Mesendoderm (in vitro differentiated cells): Measurements from ENCODE around the gene CT45A1. TPM values are rescaled to one million over a fixed set of nuclear protein-coding genes. Genes with fewer than 3 reads are reported as not detected.
"Not testable (repeated sequence)": the region's sequence is repeated elsewhere in the genome, so short reads cannot be mapped to it uniquely, and the experiment has no call there.

Experiments used
- DNase-seq: peaks from one replicate; pipeline ENCODE4 v3.0.0; 2013
- H2AK5ac ChIP-seq: 2 replicates; pipeline ENCODE4 v1.6.1; 2013; ENCODE audit warnings: low read length, inconsistent platforms
- H2BK120ac ChIP-seq: 2 replicates; pipeline ENCODE4 v1.6.1; 2013; ENCODE audit warnings: low read depth, mild to moderate bottlenecking, low read length, moderate library complexity, mixed read lengths
- H2BK15ac ChIP-seq: replicated peaks from 2 replicates; pipeline ENCODE4 v1.6.1; 2013; ENCODE audit warnings: low read depth, mild to moderate bottlenecking, moderate library complexity
- H2BK5ac ChIP-seq: 2 replicates; pipeline ENCODE4 v1.6.1; 2013; ENCODE audit warnings: low read length, inconsistent platforms
- H3K18ac ChIP-seq: 2 replicates; pipeline ENCODE4 v1.6.1; 2013; ENCODE audit warnings: mild to moderate bottlenecking, low read length, mixed read lengths
- H3K23ac ChIP-seq: one replicate; pipeline ENCODE4 v1.6.1; 2013; ENCODE audit warnings: low read length
- H3K27ac ChIP-seq: 2 replicates; pipeline ENCODE4 v1.5.1; 2013; ENCODE audit warnings: low read depth, mild to moderate bottlenecking, inconsistent platforms, low read length, moderate library complexity
- H3K27me3 ChIP-seq: 2 replicates; pipeline ENCODE4 v1.6.1; 2013; ENCODE audit warnings: low read length, control low read depth, mild to moderate bottlenecking, inconsistent platforms; ENCODE audit not compliant: insufficient read depth, poor library complexity
- H3K36me3 ChIP-seq: 2 replicates; pipeline ENCODE4 v1.6.1; 2013; ENCODE audit warnings: low read length, inconsistent platforms; ENCODE audit not compliant: control insufficient read depth, insufficient read depth
- H3K4ac ChIP-seq: one replicate; pipeline ENCODE4 v1.6.1; 2013; ENCODE audit warnings: low read depth, mild to moderate bottlenecking, low read length, moderate library complexity
- H3K4me1 ChIP-seq: 2 replicates; pipeline ENCODE4 v1.6.1; 2013; ENCODE audit warnings: low read depth, low read length, inconsistent platforms; ENCODE audit not compliant: control insufficient read depth
- H3K4me2 ChIP-seq: 2 replicates; pipeline ENCODE4 v1.6.1; 2013; ENCODE audit warnings: low read length
- H3K4me3 ChIP-seq: 2 replicates; pipeline ENCODE4 v1.5.1; 2013; ENCODE audit warnings: mild to moderate bottlenecking, low read length
- H3K56ac ChIP-seq: one replicate; pipeline ENCODE4 v1.6.1; 2013; ENCODE audit warnings: low read length
- H3K79me1 ChIP-seq: 2 replicates; pipeline ENCODE4 v1.6.1; 2013; ENCODE audit warnings: low read length, inconsistent platforms
- H3K79me2 ChIP-seq: 2 replicates; pipeline ENCODE4 v1.6.1; 2013; ENCODE audit warnings: mild to moderate bottlenecking, low read length; ENCODE audit not compliant: control insufficient read depth, insufficient read depth
- H3K9ac ChIP-seq: 2 replicates; pipeline ENCODE4 v1.6.1; 2013; ENCODE audit warnings: low read length, inconsistent platforms
- H4K5ac ChIP-seq: one replicate; pipeline ENCODE4 v1.6.1; 2013; ENCODE audit warnings: low read length
- H4K8ac ChIP-seq: one replicate; pipeline ENCODE4 v1.6.1; 2013; ENCODE audit warnings: low read depth, mild to moderate bottlenecking, control low read depth, low read length, moderate library complexity
- WGBS: extraction: QIAGEN DNeasy Blood & Tissue Kit; methylation state at CpG from one replicate; pipeline ENCODE4 v1.1.7; 2013; ENCODE audit warnings: low lambda C conversion rate, missing lambda C conversion rate; ENCODE audit not compliant: insufficient coverage; ENCODE audit errors: extremely low coverage; 5-methylcytosine and 5-hydroxymethylcytosine counted together
- small RNA-seq: library from polyadenylated mRNA; stranded (forward); fragments of <200 nt; extraction: miRNeasy Mini kit (QIAGEN cat#:217004); gene quantifications from one replicate; pipeline ENCODE3, GENCODE V24; 2013; ENCODE audit not compliant: insufficient read depth

Gene CT45A1

DNA sequence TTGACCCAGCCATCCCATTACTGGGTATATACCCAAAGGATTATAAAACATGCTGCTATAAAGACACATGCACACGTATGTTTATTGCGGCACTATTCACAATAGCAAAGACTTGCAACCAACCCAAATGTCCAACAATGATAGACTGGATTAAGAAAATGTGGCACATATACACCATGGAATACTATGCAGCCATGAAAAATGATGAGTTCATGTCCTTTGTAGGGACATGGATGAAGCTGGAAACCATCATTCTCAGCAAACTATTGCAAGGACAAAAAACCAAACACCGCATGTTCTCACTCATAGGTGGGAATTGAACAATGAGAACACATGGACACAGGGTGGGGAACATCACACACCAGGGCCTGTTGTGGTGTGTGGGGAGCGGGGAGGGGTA is 31.3 kb downstream of the CT45A1 start:
- H3K79me2 ChIP-seq, H3K36me3 ChIP-seq, H3K4me1 ChIP-seq, H3K18ac ChIP-seq, DNase-seq, H4K8ac ChIP-seq, H2BK15ac ChIP-seq, H3K56ac ChIP-seq, H3K4me2 ChIP-seq, H3K27ac ChIP-seq, H4K5ac ChIP-seq, H3K79me1 ChIP-seq, H2BK5ac ChIP-seq, H2AK5ac ChIP-seq, H2BK120ac ChIP-seq, H3K9ac ChIP-seq, H3K4me3 ChIP-seq, H3K4ac ChIP-seq, H3K27me3 ChIP-seq, H3K23ac ChIP-seq: not testable (repeated sequence)
- no CpG with 5 or more reads among the region's 4 CpGs for WGBS

DNA sequence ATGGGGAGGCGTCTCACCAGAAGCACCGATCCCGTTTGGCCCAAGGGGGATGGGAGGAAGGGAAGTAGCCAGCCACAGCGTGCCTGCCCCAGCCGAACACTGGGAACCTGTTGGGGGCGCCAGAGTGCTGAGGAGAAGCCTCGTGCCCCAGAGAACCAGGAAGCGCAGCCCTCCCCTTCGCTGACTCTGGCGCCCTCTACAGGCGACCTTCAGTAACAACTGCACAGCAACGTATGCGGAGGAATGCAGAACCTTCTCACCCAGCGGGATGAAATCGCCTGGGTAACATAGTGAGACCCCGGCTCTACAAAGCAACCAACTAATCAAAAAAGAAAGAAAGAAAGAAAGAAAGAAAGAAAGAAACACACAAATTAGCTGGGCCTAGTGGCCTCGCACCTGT is 54.7 kb downstream of the CT45A1 start, which contains the start of gene CT45A3:
TSS of gene CT45A3 (minus strand) at position 101 of the 400 bp plus-strand sequence. CDS start 3,747 bp downstream, outside the sequence.
- H3K4me1 ChIP-seq, H2BK120ac ChIP-seq, H3K4me3 ChIP-seq, H2BK15ac ChIP-seq, H3K18ac ChIP-seq, H3K9ac ChIP-seq, H3K23ac ChIP-seq, H3K4me2 ChIP-seq, H4K5ac ChIP-seq, H2AK5ac ChIP-seq, H3K4ac ChIP-seq, H3K27me3 ChIP-seq, H3K79me2 ChIP-seq, DNase-seq, H2BK5ac ChIP-seq, H3K79me1 ChIP-seq, H3K56ac ChIP-seq, H3K36me3 ChIP-seq, H4K8ac ChIP-seq, H3K27ac ChIP-seq: not testable (repeated sequence)
- WGBS = no CpG with 5 or more reads among the region's 17 CpGs

Small RNA genes within 50 kb of the gene (small RNA-seq; reads per million reads assigned to genes)
- gene AC240442.1 = not detected
